ENCODE data around the gene DDX52. TPM values are rescaled to one million over a fixed set of nuclear protein-coding genes. Genes with fewer than 3 reads are reported as not detected.

The DDX52 gene
- total RNA-seq, 6 donors from 2014 or later, result 9.0 to 24.9 (median 14.2) TPM

DNA sequence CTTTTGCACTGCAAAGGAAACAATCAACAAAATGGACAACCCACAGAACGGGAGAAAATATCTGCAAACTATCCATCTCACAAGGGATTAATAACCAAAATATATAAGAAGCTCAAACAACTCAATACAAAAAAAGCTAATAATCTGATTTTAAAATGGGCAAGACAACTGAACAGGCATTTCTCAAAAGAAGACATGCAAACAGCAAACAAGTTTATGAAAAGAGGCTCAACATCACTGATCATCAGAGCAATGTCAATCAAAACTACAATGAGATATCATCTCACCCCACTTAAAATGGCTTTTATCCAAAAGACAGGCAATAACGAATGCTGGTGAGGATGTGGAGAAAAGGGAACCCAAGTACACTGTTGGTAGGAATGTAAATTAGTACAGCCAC, 68.8 kb downstream of the DDX52 start:
- Histone ChIP-seq H3K27me3 (no peaks in the 10 kb centered on the region), H3K9me3 (peaks cover 0 to 5% (median 2%) of the 10 kb centered on the region in 4 donors), H3K36me3 (peaks cover 8 to 95% (median 29%) of the 10 kb centered on the region in 4 donors), H3K27ac (no peak overlapping the region), H3K4me1 (no peaks in the 10 kb centered on the region), H3K4me3 (no peak overlapping the region)
- no peak for DNase-seq
- no peak for TF ChIP-seq EP300 (IDR thresholded peaks at IDR 0.05)
- TF ChIP-seq, protein P1, sequence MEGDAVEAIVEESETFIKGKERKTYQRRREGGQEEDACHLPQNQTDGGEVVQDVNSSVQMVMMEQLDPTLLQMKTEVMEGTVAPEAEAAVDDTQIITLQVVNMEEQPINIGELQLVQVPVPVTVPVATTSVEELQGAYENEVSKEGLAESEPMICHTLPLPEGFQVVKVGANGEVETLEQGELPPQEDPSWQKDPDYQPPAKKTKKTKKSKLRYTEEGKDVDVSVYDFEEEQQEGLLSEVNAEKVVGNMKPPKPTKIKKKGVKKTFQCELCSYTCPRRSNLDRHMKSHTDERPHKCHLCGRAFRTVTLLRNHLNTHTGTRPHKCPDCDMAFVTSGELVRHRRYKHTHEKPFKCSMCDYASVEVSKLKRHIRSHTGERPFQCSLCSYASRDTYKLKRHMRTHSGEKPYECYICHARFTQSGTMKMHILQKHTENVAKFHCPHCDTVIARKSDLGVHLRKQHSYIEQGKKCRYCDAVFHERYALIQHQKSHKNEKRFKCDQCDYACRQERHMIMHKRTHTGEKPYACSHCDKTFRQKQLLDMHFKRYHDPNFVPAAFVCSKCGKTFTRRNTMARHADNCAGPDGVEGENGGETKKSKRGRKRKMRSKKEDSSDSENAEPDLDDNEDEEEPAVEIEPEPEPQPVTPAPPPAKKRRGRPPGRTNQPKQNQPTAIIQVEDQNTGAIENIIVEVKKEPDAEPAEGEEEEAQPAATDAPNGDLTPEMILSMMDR (IDR thresholded peaks at IDR 0.05), result no peak
- TF ChIP-seq POLR2A (IDR thresholded peaks at IDR 0.05), result no peak
- TF ChIP-seq POLR2AphosphoS5 (IDR thresholded peaks at IDR 0.05), result no peak
- no peak for ATAC-seq (ENCODE audit: low FRiP score in 2 of 2)
- 96 to 97% methylated on average over 2 of the region's 2 CpGs for WGBS, 2 donors

DNA sequence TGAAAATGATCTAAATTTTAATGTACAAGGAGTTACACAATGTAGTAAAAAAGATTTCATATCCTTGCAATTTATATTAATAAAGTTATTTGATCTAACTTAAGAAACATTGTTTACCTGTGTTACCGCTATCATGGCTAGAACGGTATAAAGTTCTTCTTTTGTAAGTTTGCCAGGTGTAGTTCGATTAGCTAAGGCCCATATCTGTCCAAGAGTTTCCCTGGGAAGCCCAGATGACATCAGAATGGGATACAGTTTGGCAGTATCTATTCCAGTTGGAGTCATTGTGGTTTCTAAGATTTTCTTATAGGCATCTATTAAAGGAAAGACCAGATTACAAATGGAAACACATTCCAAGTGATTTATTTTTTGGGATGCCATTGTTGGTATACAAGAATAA, 71.6 kb downstream of the DDX52 start:
- no peak overlapping the region for H3K4me3 ChIP-seq
- WGBS, 2 donors, result 94 to 100% methylated on average over 3 of the region's 3 CpGs
- no peak for TF ChIP-seq POLR2A (IDR thresholded peaks at IDR 0.05)
- TF ChIP-seq EP300 (IDR thresholded peaks at IDR 0.05), result no peak
- TF ChIP-seq, protein P1 (IDR thresholded peaks at IDR 0.05), result no peak
- no peak for TF ChIP-seq POLR2AphosphoS5 (IDR thresholded peaks at IDR 0.05)
- H3K27ac ChIP-seq, result no peak overlapping the region
- H3K27me3 ChIP-seq, result no peaks in the 10 kb centered on the region
- no peaks in the 10 kb centered on the region for H3K4me1 ChIP-seq
- ATAC-seq (ENCODE audit: low FRiP score in 2 of 2), result no peak
- H3K9me3 ChIP-seq, result peaks cover 0 to 5% (median 2%) of the 10 kb centered on the region in 4 donors
- DNase-seq, result no peak
- peaks cover 22 to 96% (median 45%) of the 10 kb centered on the region in 4 donors for H3K36me3 ChIP-seq

DNA sequence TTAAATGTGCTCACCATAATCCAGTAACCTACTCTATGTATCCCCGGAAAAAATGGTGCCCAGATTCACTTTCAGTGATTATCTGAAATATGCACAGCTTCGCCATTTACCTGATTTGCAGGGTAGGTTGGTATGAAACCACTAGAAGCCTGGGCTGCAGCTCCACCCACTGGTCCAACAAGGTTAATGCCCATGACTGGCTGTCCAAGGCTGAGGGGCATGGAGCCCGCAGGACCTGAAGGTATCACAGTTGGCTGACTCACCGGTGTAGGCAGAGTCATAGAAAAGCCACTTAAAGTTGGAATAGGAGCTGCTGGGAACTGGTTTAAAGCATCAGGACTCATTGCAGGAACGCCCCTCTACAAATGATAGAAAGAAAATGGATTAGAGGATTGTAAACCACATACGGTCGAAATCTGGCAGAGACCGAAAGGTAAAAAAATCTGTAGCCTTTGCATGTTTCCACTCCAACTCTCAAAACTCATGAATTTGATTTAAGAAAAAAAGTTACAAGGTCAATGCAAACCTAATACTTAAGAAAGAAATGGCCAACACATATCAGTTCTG, 72.6 kb downstream of the DDX52 start:
- Histone ChIP-seq H3K9me3 (peaks cover 0 to 5% (median 2%) of the 10 kb centered on the region in 4 donors), H3K27ac (no peak overlapping the region), H3K4me3 (no peak overlapping the region), H3K4me1 (no peaks in the 10 kb centered on the region), H3K27me3 (no peaks in the 10 kb centered on the region), H3K36me3 (peaks cover 22 to 89% (median 47%) of the 10 kb centered on the region in 4 donors)
- no peak for TF ChIP-seq EP300 (IDR thresholded peaks at IDR 0.05)
- TF ChIP-seq POLR2AphosphoS5 (IDR thresholded peaks at IDR 0.05), result no peak
- TF ChIP-seq POLR2A (IDR thresholded peaks at IDR 0.05), result no peak
- TF ChIP-seq, protein P1 (IDR thresholded peaks at IDR 0.05), result peak in 3 of 6 experiments; percentile 30 to 39 (median 32)
- DNase-seq (peak in 1 of 2 donors; percentile 40), ATAC-seq (ENCODE audit: low FRiP score in 2 of 2) (no peak)
- WGBS, 2 donors, result 92 to 93% methylated on average over 8 of the region's 8 CpGs

DNA sequence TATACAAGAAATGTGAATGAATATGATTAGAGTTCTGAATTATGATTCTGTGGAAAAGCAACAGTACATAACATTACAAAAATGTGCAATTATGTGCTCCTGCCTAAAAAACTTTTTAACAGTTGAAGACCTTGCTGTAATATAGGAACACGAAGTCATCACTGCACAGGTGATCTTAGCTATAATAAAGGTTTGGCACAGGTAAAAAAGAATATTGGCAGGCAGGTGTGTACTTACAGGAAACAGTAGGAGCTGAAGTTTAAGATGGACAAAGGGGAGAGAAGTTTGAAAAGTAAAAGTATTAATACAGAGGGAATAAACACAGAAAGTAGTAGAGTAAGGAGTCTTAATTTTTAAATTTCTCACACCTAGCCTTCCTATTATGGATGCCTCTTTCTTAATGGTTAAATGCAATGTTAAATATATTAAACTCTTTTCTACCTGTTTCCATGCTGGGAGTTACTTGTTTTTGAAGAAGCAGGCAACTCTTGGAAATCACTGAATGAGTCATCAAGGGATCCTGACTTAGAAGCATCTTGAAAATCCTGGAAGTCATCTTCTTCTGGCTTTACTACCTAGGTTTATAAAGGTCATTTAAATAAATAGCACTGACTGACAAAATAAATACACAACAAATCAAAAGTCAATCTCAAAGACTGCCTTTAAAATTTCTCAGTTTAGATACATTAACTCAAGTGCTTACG, 74.7 kb downstream of the DDX52 start:
- DNase-seq (no peak), ATAC-seq (ENCODE audit: low FRiP score in 2 of 2) (no peak)
- Histone ChIP-seq H3K4me1 (no peaks in the 10 kb centered on the region), H3K27ac (no peak overlapping the region), H3K4me3 (no peak overlapping the region), H3K36me3 (peaks cover 19 to 83% (median 57%) of the 10 kb centered on the region in 4 donors), H3K9me3 (no peaks in the 10 kb centered on the region), H3K27me3 (no peaks in the 10 kb centered on the region)
- 93 to 96% methylated on average over 2 of the region's 2 CpGs for WGBS, 2 donors
- no peak for TF ChIP-seq EP300 (IDR thresholded peaks at IDR 0.05)

DNA sequence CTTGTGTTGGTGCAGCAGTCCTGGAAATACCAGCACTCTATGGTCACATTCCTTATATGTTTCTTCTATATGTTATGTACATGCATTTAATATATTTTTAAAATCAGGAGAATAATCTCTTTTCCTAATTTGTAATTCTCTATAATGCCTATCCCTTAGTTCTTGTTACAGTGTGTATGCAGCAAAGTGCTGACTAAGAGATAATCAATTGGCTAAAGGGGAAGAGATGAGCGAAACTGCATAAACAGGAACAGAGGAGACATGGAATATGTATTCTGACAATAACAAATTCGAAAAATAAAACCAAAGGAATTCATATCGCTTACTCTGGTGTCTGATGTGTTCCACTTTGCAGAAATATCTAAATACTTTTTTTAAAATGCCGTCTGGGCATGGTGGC, 75.7 kb downstream of the DDX52 start:
- 86 to 94% methylated on average over 4 of the region's 4 CpGs for WGBS, 2 donors
- no peaks in the 10 kb centered on the region for H3K9me3 ChIP-seq

More for the DNA sequence above, 75.7 kb downstream of the DDX52 start:
- TF ChIP-seq POLR2AphosphoS5 (IDR thresholded peaks at IDR 0.05) (no peak), EP300 (IDR thresholded peaks at IDR 0.05) (no peak), POLR2A (IDR thresholded peaks at IDR 0.05) (no peak)
- TF ChIP-seq, protein P1 (IDR thresholded peaks at IDR 0.05), result no peak
- ATAC-seq (ENCODE audit: low FRiP score in 2 of 2), result no peak
- Histone ChIP-seq H3K27me3 (no peaks in the 10 kb centered on the region), H3K4me3 (no peak overlapping the region), H3K27ac (no peak overlapping the region), H3K36me3 (peaks cover 19 to 77% (median 57%) of the 10 kb centered on the region in 4 donors), H3K4me1 (no peaks in the 10 kb centered on the region)
- DNase-seq, result no peak
